Measurements from ENCODE around the gene AGXT2. TPM values are rescaled to one million over a fixed set of nuclear protein-coding genes. Genes with fewer than 3 reads are reported as not detected.
"Not testable (repeated sequence)": the region's sequence is repeated elsewhere in the genome, so short reads cannot be mapped to it uniquely, and the experiment has no call there.

Gene AGXT2
- total RNA-seq, 6 experiments from 2014 or later: 24.7 to 88.2 (median 55.8) TPM

DNA sequence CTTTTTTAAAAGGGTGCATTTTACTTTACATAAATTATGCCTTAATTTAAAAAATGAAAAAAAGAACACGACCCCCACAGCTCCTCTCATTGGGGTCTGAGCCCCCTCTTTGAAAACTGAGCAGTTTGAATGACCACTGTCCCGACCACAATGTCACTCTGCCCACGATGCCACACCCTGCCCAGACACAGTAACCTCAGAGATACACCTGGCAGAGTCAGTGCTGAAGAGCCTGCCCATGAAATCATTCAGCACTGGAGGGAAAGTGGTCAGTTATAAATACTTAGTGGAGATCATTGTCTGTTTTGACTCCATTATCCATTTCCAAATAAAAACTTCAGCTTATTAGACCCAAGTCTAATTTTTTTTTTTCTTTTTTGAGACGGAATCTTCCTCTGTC lies 69.1 kb downstream of the AGXT2 start:
- Histone ChIP-seq H3K27me3 (no peaks in the 10 kb centered on the region), H3K9me3 (no peaks in the 10 kb centered on the region), H3K36me3 (no peaks in the 10 kb centered on the region), H3K27ac (no peak overlapping the region), H3K4me3 (no peak overlapping the region), H3K4me1 (no peaks in the 10 kb centered on the region)
- DNase-seq (no peak), ATAC-seq (no peak)
- WGBS (ENCODE audit: insufficient coverage, low coverage, low lambda C conversion rate, missing lambda C conversion rate): 48% methylated on average over 3 of the region's 4 CpGs
- no peak for TF ChIP-seq POLR2A (IDR thresholded peaks at IDR 0.05)
- TF ChIP-seq, protein P1, sequence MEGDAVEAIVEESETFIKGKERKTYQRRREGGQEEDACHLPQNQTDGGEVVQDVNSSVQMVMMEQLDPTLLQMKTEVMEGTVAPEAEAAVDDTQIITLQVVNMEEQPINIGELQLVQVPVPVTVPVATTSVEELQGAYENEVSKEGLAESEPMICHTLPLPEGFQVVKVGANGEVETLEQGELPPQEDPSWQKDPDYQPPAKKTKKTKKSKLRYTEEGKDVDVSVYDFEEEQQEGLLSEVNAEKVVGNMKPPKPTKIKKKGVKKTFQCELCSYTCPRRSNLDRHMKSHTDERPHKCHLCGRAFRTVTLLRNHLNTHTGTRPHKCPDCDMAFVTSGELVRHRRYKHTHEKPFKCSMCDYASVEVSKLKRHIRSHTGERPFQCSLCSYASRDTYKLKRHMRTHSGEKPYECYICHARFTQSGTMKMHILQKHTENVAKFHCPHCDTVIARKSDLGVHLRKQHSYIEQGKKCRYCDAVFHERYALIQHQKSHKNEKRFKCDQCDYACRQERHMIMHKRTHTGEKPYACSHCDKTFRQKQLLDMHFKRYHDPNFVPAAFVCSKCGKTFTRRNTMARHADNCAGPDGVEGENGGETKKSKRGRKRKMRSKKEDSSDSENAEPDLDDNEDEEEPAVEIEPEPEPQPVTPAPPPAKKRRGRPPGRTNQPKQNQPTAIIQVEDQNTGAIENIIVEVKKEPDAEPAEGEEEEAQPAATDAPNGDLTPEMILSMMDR (IDR thresholded peaks at IDR 0.05): no peak
- intact Hi-C loops (cut with DNase I): no loop called here

DNA sequence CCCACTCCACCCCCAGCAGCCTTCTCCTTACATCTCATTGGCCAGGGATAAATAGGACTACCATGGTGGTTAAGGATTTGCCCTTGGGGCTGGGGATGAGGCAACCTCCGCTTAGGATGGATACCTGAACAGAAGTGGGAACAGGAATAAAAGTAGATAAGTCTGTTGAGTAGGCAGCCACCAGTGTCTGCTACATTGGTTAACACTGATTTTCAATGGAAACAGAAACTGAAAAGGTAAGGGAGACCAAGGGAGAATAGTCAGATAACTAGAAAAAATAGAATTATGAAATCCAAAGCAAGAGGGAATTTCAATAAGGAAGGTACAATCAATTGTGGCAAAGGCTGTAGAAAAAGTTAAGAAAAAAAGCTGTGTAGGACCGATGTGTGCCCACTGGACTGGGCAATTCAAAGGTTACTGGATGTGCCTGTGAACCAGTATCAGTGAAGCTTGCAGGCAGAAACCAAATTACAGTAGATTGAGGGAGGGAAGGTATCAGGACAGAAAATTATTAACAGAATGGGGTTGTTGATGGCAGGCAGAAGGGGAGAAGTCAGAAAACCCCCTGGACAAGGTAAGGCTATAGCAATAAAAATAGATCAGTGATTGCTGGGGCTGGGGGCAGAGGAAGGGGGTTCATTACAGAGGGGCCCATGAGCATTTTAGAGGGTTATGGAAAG lies 69.7 kb downstream of the AGXT2 start:
- DNase-seq (no peak), ATAC-seq (no peak)
- Histone ChIP-seq H3K4me3 (no peak overlapping the region), H3K27me3 (no peaks in the 10 kb centered on the region), H3K9me3 (no peaks in the 10 kb centered on the region), H3K4me1 (no peaks in the 10 kb centered on the region), H3K36me3 (no peaks in the 10 kb centered on the region), H3K27ac (no peak overlapping the region)
- intact Hi-C loops (cut with DNase I): no loop called here
- 65% methylated on average over 2 of the region's 2 CpGs for WGBS (ENCODE audit: insufficient coverage, low coverage, low lambda C conversion rate, missing lambda C conversion rate)
- no peak for TF ChIP-seq POLR2A (IDR thresholded peaks at IDR 0.05)
- TF ChIP-seq, protein P1 (IDR thresholded peaks at IDR 0.05): no peak

DNA sequence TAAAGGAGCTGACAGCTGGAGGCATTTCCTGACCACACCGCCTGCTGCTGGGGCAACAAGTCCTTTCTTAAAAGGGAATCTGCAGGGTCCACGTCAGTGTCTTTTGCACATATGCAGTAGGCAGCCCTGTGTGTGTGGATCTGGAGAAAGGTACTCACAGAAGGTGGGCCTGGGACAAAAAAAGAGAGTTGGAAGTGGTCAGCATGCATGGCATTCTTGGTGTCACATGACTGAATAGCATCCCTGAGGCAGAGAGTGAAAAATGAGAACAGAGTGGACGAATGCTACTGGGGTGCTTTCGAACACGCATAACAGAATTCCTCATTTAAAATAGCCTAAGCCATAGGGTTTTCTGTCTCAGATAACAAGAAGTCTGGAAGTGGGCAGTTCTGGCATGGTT lies 71.4 kb downstream of the AGXT2 start:
- WGBS (ENCODE audit: insufficient coverage, low coverage, low lambda C conversion rate, missing lambda C conversion rate): 69% methylated on average over 5 of the region's 5 CpGs
- Histone ChIP-seq H3K27me3 (no peaks in the 10 kb centered on the region), H3K27ac (no peak overlapping the region), H3K4me3 (no peak overlapping the region), H3K4me1 (no peaks in the 10 kb centered on the region), H3K36me3 (no peaks in the 10 kb centered on the region), H3K9me3 (no peaks in the 10 kb centered on the region)
- intact Hi-C loops (cut with DNase I): no loop called here
- TF ChIP-seq, protein P1 (IDR thresholded peaks at IDR 0.05): no peak
- TF ChIP-seq POLR2A (IDR thresholded peaks at IDR 0.05): no peak
- no peak for DNase-seq
- no peak for ATAC-seq

DNA sequence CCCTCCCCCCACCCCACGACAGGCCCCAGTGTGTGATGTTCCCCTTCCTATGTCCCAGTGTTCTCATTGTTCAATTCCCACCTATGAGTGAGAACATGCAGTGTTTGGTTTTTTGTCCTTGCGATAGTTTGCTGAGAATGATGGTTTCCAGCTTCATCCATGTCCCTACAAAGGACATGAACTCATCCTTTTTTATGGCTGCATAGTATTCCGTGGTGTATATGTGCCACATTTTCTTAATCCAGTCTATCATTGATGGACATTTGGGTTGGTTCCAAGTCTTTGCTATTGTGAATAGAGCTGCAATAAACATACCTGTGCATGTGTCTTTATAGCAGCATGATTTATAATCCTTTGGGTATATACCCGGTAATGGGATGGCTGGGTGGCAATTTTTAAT lies 76.1 kb downstream of the AGXT2 start:
- DNase-seq; intact Hi-C loops (cut with DNase I); H3K4me3 ChIP-seq; H3K27ac ChIP-seq; ATAC-seq; H3K36me3 ChIP-seq; H3K27me3 ChIP-seq; H3K9me3 ChIP-seq; H3K4me1 ChIP-seq: not testable (repeated sequence)
- 100% methylated on average over 1 of the region's 4 CpGs for WGBS (ENCODE audit: insufficient coverage, low coverage, low lambda C conversion rate, missing lambda C conversion rate)

DNA sequence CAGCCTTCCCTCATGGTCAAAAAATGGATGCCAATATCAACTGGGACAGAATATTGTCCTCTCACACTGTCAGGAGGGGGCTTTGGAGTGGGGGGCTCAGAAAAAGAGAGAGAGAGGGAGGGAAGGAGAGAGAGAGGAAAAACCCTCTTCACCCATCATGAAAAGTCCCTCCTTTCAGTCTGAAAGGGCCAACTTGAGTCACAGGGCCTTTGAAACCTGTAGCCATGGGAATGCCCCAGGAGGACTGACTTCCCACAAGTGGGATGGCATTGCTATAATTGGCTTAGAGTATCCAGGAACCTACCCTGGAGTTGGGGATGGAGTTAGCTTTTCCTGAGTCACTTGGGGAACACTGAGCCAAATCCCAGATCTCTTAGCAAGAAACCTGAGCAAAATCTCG lies 77.2 kb downstream of the AGXT2 start:
- no peak overlapping the region for H3K27ac ChIP-seq
- DNase-seq (no peak), ATAC-seq (no peak)
- TF ChIP-seq POLR2A (IDR thresholded peaks at IDR 0.05): no peak
- TF ChIP-seq, protein P1 (IDR thresholded peaks at IDR 0.05): no peak
- H3K4me3 ChIP-seq: no peak overlapping the region
- intact Hi-C loops (cut with DNase I): no loop called here
- 33% methylated on average over 1 of the region's 1 CpG for WGBS (ENCODE audit: insufficient coverage, low coverage, low lambda C conversion rate, missing lambda C conversion rate)
- H3K36me3 ChIP-seq: no peaks in the 10 kb centered on the region
- H3K4me1 ChIP-seq: no peaks in the 10 kb centered on the region
- H3K27me3 ChIP-seq: no peaks in the 10 kb centered on the region
- no peaks in the 10 kb centered on the region for H3K9me3 ChIP-seq
